ENCODE data around the gene FAM193B.

Gene FAM193B

GRCh38 chr5:177499842-177500241 lies 54.5 kb downstream of the FAM193B start:
- TF ChIP-seq ZNF274 (IDR thresholded peaks at IDR 0.05; ENCODE audit: low read depth, low read length) = no peak

GRCh38 chr5:177498013-177498787 lies 56.2 kb downstream of the FAM193B start:
- TF ChIP-seq ZNF274 (IDR thresholded peaks at IDR 0.05; ENCODE audit: low read depth, low read length) = no peak
- H3K4me3 ChIP-seq (ENCODE audit: low read length) = peak overlapping the region; percentile 26; the same call in 1 of the 2 replicates

More at GRCh38 chr5:177499842-177500241, 54.5 kb downstream of the FAM193B start:
- H3K4me3 ChIP-seq (ENCODE audit: low read length) = no peak overlapping the region

GRCh38 chr5:177497292-177498012 lies 56.9 kb downstream of the FAM193B start, which contains the start of gene PDLIM7:
Gene PDLIM7 (minus strand): TSS chr5:177497604. CDS start chr5:177496512, 1,092 bp downstream.
- H3K4me3 ChIP-seq (ENCODE audit: low read length) = peak within 1 kb of the TSS; percentile 72; the same call in 1 of the 2 replicates
- no peak for TF ChIP-seq ZNF274 (IDR thresholded peaks at IDR 0.05; ENCODE audit: low read depth, low read length)

- no peak for TF ChIP-seq ZNF274 (IDR thresholded peaks at IDR 0.05; ENCODE audit: low read depth, low read length)
- peak overlapping the region; percentile 72; the same call in 1 of the 2 replicates for H3K4me3 ChIP-seq (ENCODE audit: low read length)
Measured at GRCh38 chr5:177496727-177497291, 57.6 kb downstream of the FAM193B start.

GRCh38 chr5:177496070-177496726 lies 58.2 kb downstream of the FAM193B start:
- peak overlapping the region; percentile 49; the same call in 1 of the 2 replicates for H3K4me3 ChIP-seq (ENCODE audit: low read length)
- no peak for TF ChIP-seq ZNF274 (IDR thresholded peaks at IDR 0.05; ENCODE audit: low read depth, low read length)

DNA sequence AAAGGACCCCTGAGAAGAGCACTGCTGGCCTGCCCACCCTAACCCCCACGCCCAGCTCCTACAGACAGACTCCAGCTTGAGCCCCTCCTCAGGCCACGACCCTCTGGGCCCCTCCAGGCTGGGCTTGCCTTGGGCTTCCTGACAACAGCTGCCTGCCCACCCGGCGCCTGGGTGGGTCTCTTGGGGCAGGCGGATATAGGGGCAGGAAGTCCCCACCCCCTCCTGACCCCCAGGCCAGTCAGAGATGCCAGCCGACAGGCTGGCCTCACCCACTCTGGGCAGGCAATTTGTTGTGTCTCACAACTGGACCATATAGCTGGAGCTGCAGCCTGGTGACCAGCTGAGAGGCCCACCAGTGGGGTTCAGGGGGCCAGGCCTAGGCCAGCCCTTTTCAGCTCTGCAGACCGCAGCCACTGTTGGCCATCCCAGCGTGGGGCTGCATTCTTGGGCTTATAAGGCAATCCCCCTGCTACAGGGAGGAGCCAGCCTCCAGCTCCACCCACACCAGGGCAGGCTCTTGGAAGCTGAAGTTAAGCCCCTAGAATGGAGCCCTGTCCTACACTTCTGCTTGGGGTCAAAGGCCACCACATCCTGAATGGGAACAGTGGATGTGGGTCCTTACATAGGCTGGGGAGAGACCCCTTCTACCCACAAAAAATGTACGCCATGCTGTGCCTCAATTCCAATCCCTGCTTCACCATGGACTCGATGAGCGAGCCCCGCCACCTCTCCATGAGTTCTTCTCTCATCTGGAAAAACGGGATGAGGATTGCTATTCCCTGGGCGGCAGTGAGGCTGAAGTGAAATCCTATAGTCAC lies 58.9 kb downstream of the FAM193B start:
- TF ChIP-seq ZNF274 (IDR thresholded peaks at IDR 0.05; ENCODE audit: low read depth, low read length) = no peak
- H3K4me3 ChIP-seq (ENCODE audit: low read length) = no peak overlapping the region

DNA sequence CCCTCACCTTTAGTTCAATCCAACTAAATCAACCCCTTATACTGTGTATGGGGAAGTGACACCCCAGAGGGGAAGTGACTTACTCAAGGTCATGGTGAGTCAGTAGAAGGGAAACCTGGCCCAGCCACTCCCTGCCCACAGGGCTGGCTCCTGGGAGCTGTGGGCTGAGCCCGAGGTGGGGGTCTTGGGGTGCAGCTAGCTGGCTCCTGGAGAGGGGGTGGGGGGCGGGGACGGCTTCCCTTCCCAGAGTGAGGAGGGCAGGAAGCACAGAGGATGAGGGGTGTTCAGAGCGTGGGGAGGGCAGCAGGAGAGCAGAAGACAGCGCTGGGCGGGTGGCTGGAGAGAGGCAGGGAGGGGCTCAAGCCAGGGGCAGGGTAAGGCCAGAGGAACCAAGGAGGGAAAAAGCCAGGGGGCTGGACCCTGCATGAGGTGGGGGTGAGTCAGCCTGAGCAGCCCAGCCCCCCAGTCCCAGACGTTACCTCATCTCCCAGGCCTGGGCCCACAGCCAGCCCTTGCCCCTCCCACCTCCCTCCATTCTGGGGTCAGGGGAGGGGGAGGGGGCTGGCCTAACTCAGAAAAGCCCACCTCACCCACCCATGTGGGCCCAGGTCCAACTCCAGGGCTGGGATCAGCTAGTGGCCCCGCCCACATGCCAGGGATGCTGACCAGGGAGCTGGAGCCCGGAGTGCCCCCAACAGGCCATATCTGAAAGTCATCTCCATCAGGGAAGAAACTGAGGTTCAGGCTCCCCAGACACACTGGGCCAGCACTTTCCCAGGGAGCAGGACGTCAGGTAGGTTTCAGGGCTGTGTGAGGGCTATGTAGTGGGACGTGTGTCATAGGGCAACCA lies 59.8 kb downstream of the FAM193B start:
- no peak overlapping the region for H3K4me3 ChIP-seq (ENCODE audit: low read length)
- no peak for TF ChIP-seq ZNF274 (IDR thresholded peaks at IDR 0.05; ENCODE audit: low read depth, low read length)

DNA sequence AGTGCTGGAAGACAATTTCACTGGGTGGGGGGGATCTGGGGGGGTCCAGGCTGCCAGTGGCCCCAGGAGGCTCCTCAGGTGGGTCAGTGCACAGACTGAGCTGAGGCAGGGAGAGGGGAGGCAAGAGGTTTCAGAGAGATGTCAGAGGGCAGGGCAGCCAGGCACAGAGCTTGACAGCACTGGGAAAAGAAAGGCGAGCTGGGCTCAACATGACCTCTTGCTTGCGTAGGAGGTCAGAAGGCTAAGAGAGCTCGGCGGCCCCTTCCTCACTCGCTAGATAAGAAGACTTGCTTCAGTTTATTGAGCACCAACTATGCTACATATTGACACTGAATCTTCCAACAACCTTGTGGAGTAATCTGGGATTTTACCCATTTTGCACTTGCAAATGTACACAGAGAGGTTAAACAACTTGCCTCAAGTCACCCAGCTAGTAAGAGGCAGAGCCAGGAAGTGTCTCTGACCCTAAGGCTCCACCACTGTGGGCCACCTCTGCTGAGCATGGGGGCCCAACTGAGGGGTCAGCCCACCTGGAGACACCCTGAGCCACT lies 60.5 kb downstream of the FAM193B start:
- TF ChIP-seq ZNF274 (IDR thresholded peaks at IDR 0.05; ENCODE audit: low read depth, low read length) = no peak
- no peak overlapping the region for H3K4me3 ChIP-seq (ENCODE audit: low read length)

DNA sequence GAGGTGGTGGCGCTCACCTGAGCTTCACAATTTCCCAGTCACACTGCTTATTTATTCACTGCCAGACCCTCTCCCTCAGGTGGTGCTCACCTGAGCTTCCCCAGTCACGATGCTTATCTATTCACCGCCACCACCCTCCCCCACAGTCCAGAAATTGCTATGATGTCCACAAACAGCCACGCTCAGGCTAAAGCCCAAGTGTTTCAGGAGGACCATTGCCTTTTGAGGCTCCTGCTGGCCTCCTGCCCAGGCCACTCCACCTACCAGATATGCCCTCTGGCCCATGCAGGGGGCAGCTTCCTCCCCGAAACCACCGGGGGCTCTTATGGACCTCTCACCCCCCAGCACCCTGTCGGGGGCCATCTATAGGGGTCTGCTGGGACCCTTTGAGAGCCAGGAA lies 61.5 kb downstream of the FAM193B start:
- H3K4me3 ChIP-seq (ENCODE audit: low read length) = no peak overlapping the region
- no peak for TF ChIP-seq ZNF274 (IDR thresholded peaks at IDR 0.05; ENCODE audit: low read depth, low read length)

GRCh38 chr5:177491983-177492746 lies 62.2 kb downstream of the FAM193B start:
- H3K4me3 ChIP-seq (ENCODE audit: low read length) = no peak overlapping the region
- TF ChIP-seq ZNF274 (IDR thresholded peaks at IDR 0.05; ENCODE audit: low read depth, low read length) = no peak

DNA sequence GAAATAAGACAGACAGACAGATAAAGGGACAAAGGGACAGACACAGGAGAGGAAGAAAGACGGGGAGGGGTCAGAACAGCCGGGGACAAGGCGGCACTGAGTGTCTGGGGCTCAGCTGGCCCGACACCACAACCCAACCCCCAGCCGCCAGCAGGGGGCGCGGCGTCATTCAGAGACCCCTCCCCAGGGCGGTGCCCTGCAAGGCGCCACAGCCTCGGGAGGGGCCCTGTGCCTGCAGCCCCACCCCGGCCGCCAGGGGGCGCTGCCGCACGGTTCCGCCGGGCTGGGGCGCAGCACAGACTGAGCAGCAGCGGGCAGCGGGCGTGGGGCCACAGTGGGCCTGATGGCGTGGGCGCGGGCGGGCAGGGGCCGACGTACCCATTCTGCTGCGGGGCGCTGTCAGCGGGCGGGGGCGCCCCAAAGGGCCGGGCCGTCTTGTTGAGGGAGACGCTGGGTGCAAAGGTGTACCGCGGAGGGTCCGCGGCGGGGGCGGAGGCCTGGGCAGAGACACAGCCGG lies 62.9 kb downstream of the FAM193B start:
- TF ChIP-seq ZNF274 (IDR thresholded peaks at IDR 0.05; ENCODE audit: low read depth, low read length) = no peak

More for the DNA sequence above, 62.9 kb downstream of the FAM193B start:
- no peak overlapping the region for H3K4me3 ChIP-seq (ENCODE audit: low read length)
